Measurements from ENCODE around the gene TUBGCP3.

The TUBGCP3 gene

DNA sequence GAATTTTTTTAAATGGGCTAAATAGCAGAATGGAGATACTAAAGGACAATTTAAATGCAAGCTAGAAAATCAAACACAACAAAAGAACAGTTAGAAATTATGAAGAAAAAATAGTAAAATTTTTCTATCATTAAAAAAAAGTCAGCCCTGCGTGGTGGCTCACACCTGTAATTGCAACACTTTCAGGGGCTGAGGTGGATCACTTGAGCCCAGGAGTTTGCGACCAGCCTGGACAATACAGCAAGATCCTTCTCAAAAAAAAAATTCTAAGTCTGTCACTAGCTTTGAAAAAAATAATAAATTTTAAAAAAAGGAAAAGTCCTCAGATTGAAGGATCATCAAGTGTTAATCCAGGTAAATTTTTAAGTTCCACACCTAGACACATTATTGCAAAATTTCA lies 7.7 kb downstream of the TUBGCP3 start:
- TF ChIP-seq CTCF (IDR thresholded peaks at IDR 0.05; ENCODE audit: low read depth, low read length) = no peak
- in situ Hi-C loops (cut with HindIII; ENCODE audit: low sequenced_read_pairs) = no loop called here
- no peak overlapping the region for H3K4me3 ChIP-seq (ENCODE audit: low read depth, low read length)
- no peak for DNase-seq (ENCODE audit: low read depth, low spot score)

DNA sequence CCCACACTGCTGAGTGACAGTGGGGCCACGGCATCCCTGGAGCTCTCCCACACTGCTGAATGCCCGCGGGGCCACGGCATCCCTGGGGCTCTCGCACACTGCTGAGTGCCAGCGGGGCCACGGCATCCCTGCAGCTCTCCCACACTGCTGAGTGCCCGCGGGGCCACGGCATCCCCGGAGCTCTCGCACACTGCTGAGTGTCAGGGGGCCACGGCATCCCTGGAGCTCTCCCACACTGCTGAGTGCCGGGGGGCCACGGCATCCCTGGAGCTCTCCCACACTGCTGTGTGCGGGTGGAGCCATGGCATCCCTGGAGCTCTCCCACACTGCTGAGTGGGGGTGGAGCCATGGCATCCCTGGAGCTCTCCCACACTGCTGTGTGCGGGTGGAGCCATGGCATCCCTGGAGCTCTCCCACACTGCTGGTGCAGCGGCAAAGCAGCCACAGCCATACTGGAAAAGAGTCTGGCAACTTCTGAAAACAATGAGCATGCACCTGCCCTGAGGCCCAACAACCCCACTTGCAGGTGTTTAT lies 8.6 kb downstream of the TUBGCP3 start:
- DNase-seq (ENCODE audit: low read depth, low spot score) = no peak
- TF ChIP-seq CTCF (IDR thresholded peaks at IDR 0.05; ENCODE audit: low read depth, low read length) = no peak
- no peak overlapping the region for H3K4me3 ChIP-seq (ENCODE audit: low read depth, low read length)
- in situ Hi-C loops (cut with HindIII; ENCODE audit: low sequenced_read_pairs) = no loop called here

- H3K4me3 ChIP-seq (ENCODE audit: low read depth, low read length) = no peak overlapping the region
- no peak for DNase-seq (ENCODE audit: low read depth, low spot score)
- in situ Hi-C loops (cut with HindIII; ENCODE audit: low sequenced_read_pairs) = no loop called here
- TF ChIP-seq CTCF (IDR thresholded peaks at IDR 0.05; ENCODE audit: low read depth, low read length) = no peak
Measured at GRCh38 chr13:112576768-112577167, 11.2 kb downstream of the TUBGCP3 start.

DNA sequence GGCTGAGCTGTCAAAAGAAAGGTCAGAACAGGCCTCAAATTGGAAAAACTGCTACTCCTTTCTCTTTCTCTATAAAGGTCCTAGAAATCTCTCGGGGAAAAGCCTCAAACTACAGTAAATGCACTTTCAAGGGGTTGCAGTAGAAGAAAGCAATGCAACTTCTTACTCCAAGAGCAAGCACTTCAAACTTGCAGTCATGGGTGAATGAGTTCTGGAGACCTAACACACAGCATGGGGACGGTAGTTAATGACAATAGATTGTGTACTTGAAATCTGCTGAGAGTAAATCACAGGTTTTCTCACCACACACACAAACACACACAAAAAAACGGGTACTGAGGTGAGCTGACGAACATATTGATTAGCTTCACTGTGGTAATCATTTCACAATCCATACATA lies 11.8 kb downstream of the TUBGCP3 start:
- DNase-seq (ENCODE audit: low read depth, low spot score) = no peak
- no peak overlapping the region for H3K4me3 ChIP-seq (ENCODE audit: low read depth, low read length)
- no peak for TF ChIP-seq CTCF (IDR thresholded peaks at IDR 0.05; ENCODE audit: low read depth, low read length)
- in situ Hi-C loops (cut with HindIII; ENCODE audit: low sequenced_read_pairs) = no loop called here

DNA sequence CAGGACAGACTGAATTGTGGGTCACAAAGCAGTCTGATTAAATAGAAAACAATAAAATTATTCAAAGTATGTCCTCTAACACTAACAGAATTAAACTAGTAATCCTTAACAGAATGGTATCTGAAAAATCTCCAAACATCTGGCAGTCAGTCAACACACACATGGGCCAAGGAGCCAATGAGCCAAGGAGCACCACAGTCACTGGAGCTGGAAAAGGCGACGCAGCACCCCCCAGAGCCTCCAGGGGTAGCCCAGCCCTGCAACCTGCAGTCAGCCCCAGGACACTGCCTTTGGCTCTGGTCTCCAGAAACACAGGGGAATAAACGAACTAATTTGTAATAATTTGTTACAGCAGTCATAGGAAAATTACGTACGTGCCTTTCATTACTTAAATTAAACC lies 12.3 kb downstream of the TUBGCP3 start:
- in situ Hi-C loops (cut with HindIII; ENCODE audit: low sequenced_read_pairs) = no loop called here
- no peak for TF ChIP-seq CTCF (IDR thresholded peaks at IDR 0.05; ENCODE audit: low read depth, low read length)
- no peak for DNase-seq (ENCODE audit: low read depth, low spot score)
- no peak overlapping the region for H3K4me3 ChIP-seq (ENCODE audit: low read depth, low read length)

- no peak overlapping the region for H3K4me3 ChIP-seq (ENCODE audit: low read depth, low read length)
- DNase-seq (ENCODE audit: low read depth, low spot score) = no peak
- in situ Hi-C loops (cut with HindIII; ENCODE audit: low sequenced_read_pairs) = no loop called here
- TF ChIP-seq CTCF (IDR thresholded peaks at IDR 0.05; ENCODE audit: low read depth, low read length) = no peak
Measured at GRCh38 chr13:112574834-112575613, 12.9 kb downstream of the TUBGCP3 start.
